GM19240 (cell line): ENCODE measurements around the gene ASF1A.
"Not testable (repeated sequence)": the region's sequence is repeated elsewhere in the genome, so short reads cannot be mapped to it uniquely, and the experiment has no call there.

ENCODE experiments used
- DNase-seq: peaks from one replicate; pipeline ENCODE4 v3.0.0; 2011; ENCODE audit warnings: low spot score; ENCODE audit not compliant: insufficient read length

Gene ASF1A

GRCh38 chr6:118893807-118894424 lies at the start of gene ASF1A:
Gene ASF1A, plus strand, starts transcription at chr6:118894152. Its CDS starts 262 bp downstream, at chr6:118894414.
- peak; percentile 41 for DNase-seq

GRCh38 chr6:118844915-118845314 lies 49.0 kb upstream of the ASF1A start:
- DNase-seq: peak; percentile 17

GRCh38 chr6:118853408-118853807 lies 40.5 kb upstream of the ASF1A start:
- DNase-seq: no peak

GRCh38 chr6:118856301-118856700 lies 37.7 kb upstream of the ASF1A start:
- no peak for DNase-seq

DNA sequence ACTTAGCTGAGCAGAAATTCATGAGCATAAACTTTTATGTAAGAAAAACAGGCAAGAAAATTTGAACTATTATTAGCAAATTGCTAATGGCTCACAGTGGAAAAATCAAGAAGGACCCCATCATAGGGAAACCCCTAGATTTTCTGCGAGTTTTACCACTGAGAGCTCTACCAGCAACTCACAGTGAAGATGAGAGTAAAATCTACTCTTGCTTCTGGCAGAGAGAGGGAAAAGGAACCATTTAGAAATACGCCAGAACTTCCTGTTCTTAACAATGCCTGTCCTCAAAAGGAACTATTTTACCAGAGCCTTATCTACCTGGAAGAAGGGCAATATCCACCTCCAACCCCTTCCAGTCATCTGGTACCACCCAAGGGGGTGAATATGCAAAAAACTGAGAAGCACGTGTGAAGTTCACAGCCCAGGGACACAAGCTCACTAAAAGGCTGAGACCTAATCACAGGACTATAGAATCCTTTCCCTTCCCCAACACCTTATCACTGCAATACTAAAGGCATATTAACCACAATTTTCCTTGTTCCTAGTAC lies 34.4 kb upstream of the ASF1A start:
- no peak for DNase-seq

DNA sequence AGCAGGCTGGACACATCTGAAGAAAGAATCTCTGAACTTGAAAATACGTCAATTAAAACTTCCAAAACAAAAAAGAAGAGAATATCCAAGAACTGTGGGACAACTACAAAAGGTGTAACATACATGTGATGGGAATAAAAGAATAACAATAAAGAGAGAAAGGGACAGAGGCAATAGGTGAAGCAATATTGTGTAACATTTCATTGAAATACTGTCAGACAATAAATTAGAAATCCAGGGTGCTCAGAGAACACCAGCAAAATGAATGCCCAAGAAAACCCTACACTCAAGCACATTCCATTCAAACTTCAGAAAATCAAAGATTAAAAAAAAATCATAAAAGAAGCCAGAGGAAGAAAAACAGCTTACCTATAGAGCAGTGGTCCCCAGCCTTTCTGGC lies 33.6 kb upstream of the ASF1A start:
- no peak for DNase-seq

GRCh38 chr6:118860880-118861279 lies 33.1 kb upstream of the ASF1A start:
- no peak for DNase-seq

GRCh38 chr6:118862443-118862842 lies 31.5 kb upstream of the ASF1A start:
- DNase-seq: no peak

GRCh38 chr6:118864341-118865099 lies 29.4 kb upstream of the ASF1A start:
- no peak for DNase-seq

DNA sequence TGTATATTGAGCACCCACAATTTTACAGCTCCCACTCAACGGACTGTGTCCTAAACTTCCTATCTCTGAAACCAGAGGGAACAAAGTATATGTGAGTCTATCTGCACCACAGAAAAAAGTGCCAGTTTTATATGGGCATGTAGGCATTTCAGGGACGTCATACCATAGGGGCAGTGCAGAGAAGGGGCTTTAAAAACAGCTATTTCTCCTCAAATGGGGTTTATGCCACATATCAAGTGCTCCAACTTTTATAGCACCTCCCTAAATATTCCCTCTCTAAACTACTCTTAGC lies 28.9 kb upstream of the ASF1A start:
- no peak for DNase-seq

DNA sequence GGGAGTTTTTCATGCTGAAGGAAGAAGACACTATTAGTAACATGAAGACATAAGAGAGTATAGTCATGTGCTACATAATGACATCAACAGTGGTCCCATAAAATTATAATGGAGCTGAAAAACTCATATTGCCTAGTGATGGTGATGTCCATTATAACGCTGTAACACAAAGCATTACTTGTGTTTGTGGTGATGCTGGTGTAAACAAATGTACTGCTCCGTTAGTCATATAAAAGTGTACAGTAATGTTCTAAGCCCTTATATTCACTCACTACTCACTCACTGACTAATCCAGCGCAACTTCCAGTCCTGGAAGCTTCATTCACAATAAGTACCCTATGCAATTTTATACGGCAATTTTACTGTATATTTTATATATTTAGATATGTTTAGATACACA lies 26.8 kb upstream of the ASF1A start:
- no peak for DNase-seq

DNA sequence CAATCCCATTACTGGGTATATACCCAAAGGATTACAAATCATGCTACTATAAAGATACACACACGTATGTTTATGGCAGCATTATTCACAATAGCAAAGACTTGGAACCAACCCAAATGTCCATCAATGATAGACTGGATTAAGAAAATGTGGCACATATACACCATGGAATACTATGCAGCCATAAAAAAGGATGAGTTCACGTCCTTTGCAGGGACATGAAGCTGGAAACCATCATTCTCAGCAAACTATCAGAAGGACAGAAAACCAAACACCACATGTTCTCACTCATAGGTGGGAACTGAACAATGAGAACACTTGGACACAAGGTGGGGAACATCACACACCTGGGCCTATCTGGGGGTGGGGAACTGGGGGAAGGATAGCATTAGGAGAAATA lies 25.1 kb upstream of the ASF1A start:
- DNase-seq: not testable (repeated sequence)

DNA sequence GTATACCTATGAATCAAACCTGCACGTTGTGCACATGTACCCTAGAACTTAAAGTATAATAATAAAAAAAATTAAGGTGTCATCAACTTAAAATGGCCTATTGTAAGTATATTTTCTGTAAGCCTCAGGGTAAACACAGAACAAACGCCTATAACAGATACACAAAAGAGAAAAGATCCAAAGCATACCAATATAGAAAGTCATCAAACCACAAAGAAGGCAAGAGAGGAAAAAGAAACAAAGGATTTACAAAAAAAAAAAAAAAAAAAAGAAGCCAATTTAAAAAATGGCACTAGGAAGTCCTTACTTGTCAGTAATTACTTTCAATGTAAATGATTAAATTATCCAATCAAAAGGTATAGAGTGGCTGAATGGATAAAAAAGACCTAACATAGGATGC lies 24.6 kb upstream of the ASF1A start:
- DNase-seq: no peak

- no peak for DNase-seq
These were observed 23.9 kb upstream of the ASF1A start for GRCh38 chr6:118869894-118870589.

DNA sequence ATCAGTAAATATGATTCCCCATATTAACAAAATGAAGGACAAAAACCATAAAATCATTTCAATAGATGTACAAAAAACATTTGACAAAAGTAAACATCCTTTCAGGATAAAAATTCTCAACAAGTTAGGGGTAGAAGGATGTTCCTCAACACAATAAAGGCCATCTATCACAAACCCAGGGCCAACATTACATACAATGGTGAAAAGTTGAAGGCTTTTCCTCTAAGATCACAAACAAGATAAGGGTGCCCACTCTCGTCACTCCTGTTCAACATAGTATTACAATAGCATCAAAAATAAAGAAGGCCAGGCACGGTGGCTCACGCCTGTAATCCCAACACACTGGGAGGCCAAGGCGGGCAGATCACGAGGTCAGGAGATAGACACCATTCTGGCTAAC lies 22.6 kb upstream of the ASF1A start:
- DNase-seq: no peak

- DNase-seq: no peak
These were observed 21.6 kb upstream of the ASF1A start for GRCh38 chr6:118872318-118872717.

- no peak for DNase-seq
These were observed 21.2 kb upstream of the ASF1A start for GRCh38 chr6:118872726-118873125.

GRCh38 chr6:118873239-118873638 lies 20.7 kb upstream of the ASF1A start:
- DNase-seq: no peak

GRCh38 chr6:118875672-118876071 lies 18.3 kb upstream of the ASF1A start:
- no peak for DNase-seq

GRCh38 chr6:118876198-118876597 lies 17.8 kb upstream of the ASF1A start:
- DNase-seq: no peak

DNA sequence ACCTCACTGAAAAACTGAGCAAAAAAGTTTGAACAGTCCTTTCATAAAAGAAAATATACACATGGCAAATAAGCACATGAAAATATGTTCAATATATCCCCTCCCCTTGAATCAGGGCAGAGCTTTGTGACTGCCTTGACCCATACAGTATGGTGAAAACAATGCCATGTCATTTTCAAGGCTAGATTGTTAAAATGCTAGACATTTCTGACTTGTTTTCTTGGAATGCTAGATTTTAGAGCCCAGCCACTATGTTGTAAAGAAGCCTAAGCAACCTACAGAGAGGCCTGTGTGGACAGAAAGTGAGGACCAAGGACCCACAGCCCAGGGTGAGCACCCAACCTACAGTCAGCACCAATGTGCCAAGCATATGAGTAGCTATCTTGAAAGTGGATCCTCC lies 17.1 kb upstream of the ASF1A start:
- DNase-seq: no peak

DNA sequence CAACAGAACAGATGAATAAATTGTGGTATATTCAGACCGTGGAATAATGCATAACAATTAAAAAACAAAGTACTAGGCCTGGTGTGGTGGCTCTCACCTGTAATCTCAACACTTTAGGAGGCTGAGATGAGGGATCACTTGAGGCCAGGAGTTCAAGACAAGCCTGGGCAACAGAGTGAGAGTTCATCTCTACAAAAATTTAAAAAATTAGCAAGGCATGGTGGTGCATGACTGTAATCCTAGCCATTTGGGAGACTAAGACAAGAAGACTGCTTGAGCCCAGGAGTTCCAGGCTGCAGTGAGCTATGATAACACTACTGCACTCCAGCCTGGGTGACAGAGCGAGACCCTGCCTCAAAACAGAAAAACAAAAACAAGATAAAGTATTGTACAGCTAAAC lies 16.1 kb upstream of the ASF1A start:
- DNase-seq: no peak
